Stomach (tissue), 4 donors: ENCODE measurements around the gene ACYP2.

Source experiments
- CTCF ChIP-seq, 7 experiments: fragments of 450-650 bp in 4 of 7; fragments of 200-600 bp in 3 of 7; sonication (generic) in 3 of 7; IDR thresholded peaks; one replicate each; pipeline ENCODE4 v1.5.1; 2016 to 2019; ENCODE audit warnings: antibody characterized with exemption in 7 of 7, control low read depth in 2 of 7, mild to moderate bottlenecking in 1 of 7
- POLR2AphosphoS5 ChIP-seq, 3 donors: sonication (generic); formaldehyde crosslinking; IDR thresholded peaks; one replicate each; pipeline ENCODE4 v1.6.1; 2016; ENCODE audit warnings: antibody characterized with exemption in 3 of 3

- TF ChIP-seq CTCF (IDR thresholded peaks at IDR 0.05) (no peak), POLR2AphosphoS5 (IDR thresholded peaks at IDR 0.05) (no peak)
Measured at GRCh38 chr2:54227798-54228197, 112.4 kb downstream of the ACYP2 start.
